ENCODE measurements around the gene MVB12B. TPM values are rescaled to one million over a fixed set of nuclear protein-coding genes. Genes with fewer than 3 reads are reported as not detected.
A peak's percentile ranks its signal among the peaks of the same experiment; 100 is the strongest.

The MVB12B gene
- total and polyA plus RNA-seq, 2 of the 13 experiments (the other 11 are each of a cell fraction or from before 2014, with no cell fraction given), result 12.1 to 30.1 TPM

GRCh38 chr9:126423142-126423915 is 96.7 kb downstream of the MVB12B start:
- Histone ChIP-seq H3K4me3 (replicated peaks in 1 of 3; ENCODE audit: insufficient read depth in 1 of 3, low read depth in 2 of 3, low read length in 3 of 3) (no peak overlapping the region), H3K4me2 (ENCODE audit: low read depth, low read length) (no peak overlapping the region), H3K27ac (ENCODE audit: extremely low read length, insufficient read depth, low read length) (no peak overlapping the region), H3K36me3 (replicated peaks in 1 of 2; ENCODE audit: control insufficient read depth in 1 of 2, insufficient read depth in 2 of 2, low read length in 2 of 2) (peaks cover 15 to 49% of the 10 kb centered on the region in 2 experiments; a peak in 4 of 5 replicates), H2AFZ (ENCODE audit: low read length) (no peak overlapping the region), H3K9me3 (ENCODE audit: low read length) (no peaks in the 10 kb centered on the region), H3K9ac (ENCODE audit: insufficient read depth, low read depth, low read length) (no peak overlapping the region), H3K27me3 (ENCODE audit: control insufficient read depth in 1 of 2, insufficient read depth in 2 of 2, low read length in 2 of 2) (no peaks in the 10 kb centered on the region; a peak in 1 of 5 replicates), H3K4me1 (ENCODE audit: insufficient read depth, low read length) (0 out of 2 replicates have a peak, but pooled peaks cover 4% of the 10 kb centered on the region), H4K20me1 (ENCODE audit: insufficient read depth, low read length) (no peaks in the 10 kb centered on the region), H3K79me2 (ENCODE audit: insufficient read depth, low read length) (no peaks in the 10 kb centered on the region)
- BruUV-seq (replicated peaks), result no TSS peak
- no peak for FAIRE-seq
- no peak for ATAC-seq
- TF ChIP-seq KAT8 (CRISPR knock-in tag; IDR thresholded peaks at IDR 0.05) (no peak), RBM22 (optimal IDR thresholded peaks at IDR 0.05; ENCODE audit: low read length) (peak; percentile 25)
- DNase-seq (ENCODE audit: low spot score), result no peak
- WGBS (ENCODE audit: low lambda C conversion rate), result 94% methylated on average over 7 of the region's 10 CpGs
- ChIA-PET POLR2A (no interaction called here), CTCF (ENCODE audit: low intra/inter-chr PET ratio, low total read pairs) (no interaction called here)
- intact Hi-C loops (cut with micrococcal nuclease; ENCODE audit: unreplicated experiment), result no loop called here
- in situ Hi-C loops (cut with HindIII; ENCODE audit: extremely low pct_ligation_motif_present, low pct_unique_long_range_greater_than_20kb), result no loop called here

- H4K20me1 ChIP-seq (ENCODE audit: insufficient read depth, low read length), result no peaks in the 10 kb centered on the region
- FAIRE-seq, result no peak
- POLR2A ChIA-PET, result no interaction called here
- TF ChIP-seq FOXA3 (CRISPR knock-in tag; IDR thresholded peaks at IDR 0.05), result no peak
- TF ChIP-seq YEATS4 (CRISPR knock-in tag; IDR thresholded peaks at IDR 0.05; ENCODE audit: borderline replicate concordance), result no peak
- no peak for TF ChIP-seq KDM2A (CRISPR knock-in tag; IDR thresholded peaks at IDR 0.05; ENCODE audit: borderline replicate concordance, low read depth)
- no peak for TF ChIP-seq RFX5 (IDR thresholded peaks at IDR 0.05; ENCODE audit: low read depth, low read length)
- TF ChIP-seq CHD4 (IDR thresholded peaks at IDR 0.05; ENCODE audit: borderline replicate concordance, low read length), result no peak
- no peak for TF ChIP-seq ZSCAN20 (CRISPR knock-in tag; IDR thresholded peaks at IDR 0.05; ENCODE audit: borderline replicate concordance)
- no peak for ATAC-seq
- WGBS (ENCODE audit: low lambda C conversion rate), result 97% methylated on average over 3 of the region's 3 CpGs
- H2AFZ ChIP-seq (ENCODE audit: low read length), result no peak overlapping the region
- peaks cover 15 to 51% of the 10 kb centered on the region in 2 experiments; a peak in 4 of 5 replicates for H3K36me3 ChIP-seq (replicated peaks in 1 of 2; ENCODE audit: control insufficient read depth in 1 of 2, insufficient read depth in 2 of 2, low read length in 2 of 2)
- H3K9ac ChIP-seq (ENCODE audit: insufficient read depth, low read depth, low read length), result no peak overlapping the region
- CTCF ChIA-PET (ENCODE audit: low intra/inter-chr PET ratio, low total read pairs), result no interaction called here
- no peak overlapping the region for H3K27ac ChIP-seq (ENCODE audit: extremely low read length, insufficient read depth, low read length)
- H3K27me3 ChIP-seq (ENCODE audit: control insufficient read depth in 1 of 2, insufficient read depth in 2 of 2, low read length in 2 of 2), result no peaks in the 10 kb centered on the region; a peak in 1 of 5 replicates
- 0 out of 2 replicates have a peak, but pooled peaks cover 4% of the 10 kb centered on the region for H3K4me1 ChIP-seq (ENCODE audit: insufficient read depth, low read length)
- intact Hi-C loops (cut with micrococcal nuclease; ENCODE audit: unreplicated experiment) (no loop called here), in situ Hi-C loops (cut with HindIII; ENCODE audit: extremely low pct_ligation_motif_present, low pct_unique_long_range_greater_than_20kb) (no loop called here)
- H3K79me2 ChIP-seq (ENCODE audit: insufficient read depth, low read length), result no peaks in the 10 kb centered on the region
- no peak overlapping the region for H3K4me3 ChIP-seq (replicated peaks in 1 of 3; ENCODE audit: insufficient read depth in 1 of 3, low read depth in 2 of 3, low read length in 3 of 3)
- DNase-seq (ENCODE audit: low spot score), result no peak
- no peaks in the 10 kb centered on the region for H3K9me3 ChIP-seq (ENCODE audit: low read length)
- no TSS peak for BruUV-seq (replicated peaks)
- no peak overlapping the region for H3K4me2 ChIP-seq (ENCODE audit: low read depth, low read length)
Observed at GRCh38 chr9:126423916-126424185, 97.2 kb downstream of the MVB12B start.
